Stimulated activated CD4-positive, alpha-beta T cell treated with anti-CD3 and anti-CD28 coated beads, Interleukin-2, amount 100 ng/mL, for 4 hours (primary cell): ENCODE measurements around the gene PHF24.

Experiments
- DNase-seq: peaks from one replicate; pipeline ENCODE4 v3.0.0-alpha.2; 2020; ENCODE audit warnings: low read depth

PHF24 gene

GRCh38 chr9:34983209-34983608 lies 25.1 kb downstream of the PHF24 start:
- DNase-seq = no peak

DNA sequence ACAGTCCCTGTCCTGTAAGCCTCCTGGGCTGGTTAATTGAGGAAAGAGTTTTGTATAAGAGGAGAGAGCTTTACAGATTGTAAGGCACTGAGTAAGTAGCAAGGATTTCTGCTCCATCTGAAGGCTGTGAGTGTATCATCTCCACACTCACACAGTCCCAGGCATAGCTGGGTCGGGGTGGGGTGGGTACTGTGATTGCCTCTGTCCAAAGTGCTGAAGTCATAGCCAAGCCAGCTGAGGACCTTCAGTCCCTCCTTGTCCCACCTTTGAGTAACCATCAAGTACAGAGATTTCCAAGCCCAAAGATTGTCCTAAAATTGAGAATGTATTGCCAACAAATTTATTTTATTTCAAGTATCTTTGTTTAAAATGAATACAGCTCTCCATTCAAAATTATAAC lies 26.0 kb downstream of the PHF24 start:
- DNase-seq = no peak

DNA sequence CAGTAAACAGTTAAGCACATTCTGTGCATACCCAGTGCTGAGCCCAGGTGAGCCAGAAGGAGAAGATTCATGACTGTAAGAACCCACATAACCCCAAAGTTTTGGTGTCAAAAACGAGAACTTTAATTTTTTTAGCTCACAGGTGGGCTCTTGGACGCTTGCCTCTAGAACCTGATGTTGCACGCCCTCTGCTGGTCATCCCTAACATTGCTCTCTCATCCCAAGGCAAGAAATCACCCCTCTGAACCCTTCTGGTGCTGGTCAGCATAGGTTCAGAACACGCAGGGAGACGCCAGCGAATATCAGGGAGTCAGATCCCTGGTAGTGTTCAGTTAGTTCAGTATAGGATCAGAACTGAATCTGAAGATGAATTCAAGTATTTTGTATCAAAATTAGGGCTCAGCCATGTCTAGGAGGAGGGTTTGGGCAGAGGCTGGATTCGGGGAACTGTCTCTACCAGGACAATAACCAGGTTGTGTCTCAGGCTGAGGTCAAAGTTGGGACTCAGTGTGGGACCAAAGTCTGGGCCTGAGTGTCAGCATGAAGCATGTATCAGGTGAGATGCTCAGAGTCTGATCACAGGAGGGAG lies 27.3 kb downstream of the PHF24 start:
- DNase-seq = peak; percentile 39

GRCh38 chr9:34986540-34987047 lies 28.5 kb downstream of the PHF24 start:
- peak; percentile 81 for DNase-seq

DNA sequence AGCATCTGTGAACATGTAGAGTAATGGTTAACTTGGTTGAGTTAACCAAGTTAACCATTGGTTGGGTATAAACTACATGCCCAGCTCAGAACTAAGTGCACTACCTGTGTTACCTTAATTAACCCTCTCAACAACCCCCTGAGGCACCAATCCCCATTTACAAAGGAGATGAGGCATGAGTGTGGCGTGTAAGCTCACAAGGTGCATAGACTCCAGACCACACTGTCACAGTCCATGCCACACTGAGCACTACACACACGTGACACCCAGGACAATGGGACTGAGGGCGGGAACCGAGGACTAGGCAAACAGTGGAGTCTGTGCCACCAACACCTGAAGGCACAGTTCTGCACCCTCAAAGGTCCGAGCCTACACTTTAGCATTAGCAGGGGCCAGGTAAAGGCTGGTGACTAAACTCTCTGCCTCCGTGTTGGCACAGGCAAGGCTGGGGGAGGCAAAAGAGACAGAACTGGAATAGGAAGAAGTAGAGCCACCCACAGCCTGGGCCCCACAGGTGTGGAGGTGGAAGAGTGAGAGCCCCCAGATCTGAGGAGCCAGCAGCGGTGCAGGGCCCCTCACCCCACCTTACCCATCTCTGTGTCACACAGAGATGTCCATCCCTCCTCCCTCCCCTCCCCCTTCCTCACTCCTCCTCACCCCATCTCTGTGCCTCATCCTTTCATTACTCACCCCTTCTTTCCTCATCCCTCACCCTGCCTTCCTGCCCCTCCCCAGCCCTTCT lies 29.2 kb downstream of the PHF24 start:
- peak; percentile 27 for DNase-seq

GRCh38 chr9:34988218-34989002 lies 30.3 kb downstream of the PHF24 start:
- peak; percentile 68 for DNase-seq

GRCh38 chr9:34989003-34989945 lies 31.2 kb downstream of the PHF24 start, which contains the start of gene DNAJB5:
TSS of gene DNAJB5 (plus strand) at chr9:34989745. CDS start at chr9:34990631, 886 bp downstream.
- peak; percentile 95 for DNase-seq

- peak; percentile 36 for DNase-seq
Measured at GRCh38 chr9:34989946-34990635, 32.0 kb downstream of the PHF24 start.

DNA sequence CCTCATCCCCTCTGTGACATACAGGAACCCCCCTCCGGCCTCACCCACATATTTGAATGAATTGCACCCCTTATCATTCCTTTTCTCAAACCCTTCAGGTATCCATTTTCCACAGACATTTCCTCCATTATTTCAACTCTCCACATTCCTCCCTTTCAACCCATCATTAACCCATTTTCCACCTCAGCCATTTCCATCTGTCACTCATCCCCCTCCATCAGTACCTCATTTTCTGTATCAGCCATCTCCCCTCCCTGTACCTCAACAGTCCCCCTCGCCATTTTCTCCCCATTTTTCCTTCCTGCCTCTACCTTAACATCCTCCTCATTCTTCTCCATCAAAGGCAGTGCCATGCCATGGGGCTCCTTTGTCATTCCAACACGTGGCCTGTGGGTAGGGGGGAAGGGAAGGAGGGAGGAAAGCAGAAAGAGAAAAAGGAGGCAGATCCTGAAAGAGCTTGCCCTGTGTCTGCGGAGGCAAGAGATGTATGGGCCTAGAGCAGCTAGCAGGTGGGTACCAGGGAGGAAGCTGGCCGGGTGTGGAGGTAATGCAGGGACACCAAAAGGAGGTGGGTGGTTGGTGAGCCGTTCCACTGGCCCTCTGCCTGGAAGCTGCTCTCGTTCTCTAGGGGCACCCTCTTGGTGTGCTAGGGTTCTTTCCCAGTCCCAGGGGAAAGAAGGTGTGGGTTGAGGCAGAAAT lies 33.0 kb downstream of the PHF24 start:
- no peak for DNase-seq

DNA sequence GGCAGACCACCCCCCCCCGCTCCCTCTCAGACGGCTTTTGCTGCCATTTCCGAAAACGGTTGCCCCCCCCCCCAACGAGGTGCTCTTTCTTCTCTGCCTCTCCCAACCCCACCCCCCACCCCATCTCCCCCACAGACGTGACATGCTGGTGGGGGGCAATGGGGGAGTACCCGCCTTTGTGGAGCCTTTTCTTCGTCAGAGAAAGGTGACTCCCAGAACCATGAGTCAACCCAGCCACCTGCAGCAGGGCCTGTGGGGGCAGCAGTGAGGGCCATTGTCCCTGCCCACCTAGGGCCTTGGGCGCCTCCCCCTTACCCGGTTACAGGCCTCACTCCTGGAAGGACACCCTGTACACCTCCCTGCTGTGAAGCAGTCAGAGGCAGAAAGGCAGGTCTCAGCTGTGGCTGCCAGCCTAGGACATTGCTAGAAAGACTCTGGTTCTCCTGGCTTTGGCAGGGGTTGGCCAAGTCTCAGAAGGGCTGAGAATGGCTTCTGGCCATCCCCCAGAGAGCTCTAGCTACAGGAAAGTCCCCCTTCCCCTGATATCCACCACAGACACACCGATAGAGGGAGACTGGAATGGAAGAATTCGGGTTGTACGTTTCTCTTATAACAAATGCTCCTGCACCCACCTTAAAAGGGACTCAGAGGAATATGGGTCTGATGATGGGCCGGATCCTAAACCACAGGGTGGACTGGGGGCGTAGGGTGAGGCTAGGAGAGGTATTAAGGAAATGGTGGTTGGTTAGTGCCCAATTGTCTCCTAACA lies 33.7 kb downstream of the PHF24 start:
- DNase-seq = no peak

DNA sequence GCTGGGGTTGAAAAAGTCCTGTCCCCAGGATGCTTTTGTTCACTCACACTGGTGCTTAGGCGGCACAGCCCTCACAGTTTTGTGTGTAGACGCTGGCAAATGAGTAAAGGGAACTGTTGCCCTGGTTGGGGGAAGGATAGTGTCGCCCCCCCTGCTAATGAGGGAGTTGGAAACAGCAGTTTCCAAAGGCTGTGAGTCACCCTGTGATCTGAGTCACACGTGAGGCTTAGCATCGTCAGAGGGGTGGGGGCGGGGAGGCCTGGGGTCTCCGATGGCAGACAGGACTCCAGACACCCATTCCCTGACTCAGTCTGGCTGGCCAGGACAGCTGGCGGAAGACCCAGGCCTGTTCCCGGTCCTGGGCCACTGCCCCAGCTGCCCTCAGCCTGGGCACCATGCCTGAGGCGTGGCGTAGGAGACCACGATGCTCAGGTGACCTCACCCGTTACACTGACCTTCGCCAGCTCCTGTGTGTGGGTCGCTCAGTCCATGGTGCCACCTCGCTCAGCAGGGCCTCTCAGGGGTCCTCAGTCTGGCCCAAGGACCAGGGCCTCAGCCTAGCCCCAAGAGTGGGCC lies 34.4 kb downstream of the PHF24 start:
- DNase-seq = peak; percentile 78

- DNase-seq = no peak
Measured at GRCh38 chr9:34993502-34994259, 35.6 kb downstream of the PHF24 start.

DNA sequence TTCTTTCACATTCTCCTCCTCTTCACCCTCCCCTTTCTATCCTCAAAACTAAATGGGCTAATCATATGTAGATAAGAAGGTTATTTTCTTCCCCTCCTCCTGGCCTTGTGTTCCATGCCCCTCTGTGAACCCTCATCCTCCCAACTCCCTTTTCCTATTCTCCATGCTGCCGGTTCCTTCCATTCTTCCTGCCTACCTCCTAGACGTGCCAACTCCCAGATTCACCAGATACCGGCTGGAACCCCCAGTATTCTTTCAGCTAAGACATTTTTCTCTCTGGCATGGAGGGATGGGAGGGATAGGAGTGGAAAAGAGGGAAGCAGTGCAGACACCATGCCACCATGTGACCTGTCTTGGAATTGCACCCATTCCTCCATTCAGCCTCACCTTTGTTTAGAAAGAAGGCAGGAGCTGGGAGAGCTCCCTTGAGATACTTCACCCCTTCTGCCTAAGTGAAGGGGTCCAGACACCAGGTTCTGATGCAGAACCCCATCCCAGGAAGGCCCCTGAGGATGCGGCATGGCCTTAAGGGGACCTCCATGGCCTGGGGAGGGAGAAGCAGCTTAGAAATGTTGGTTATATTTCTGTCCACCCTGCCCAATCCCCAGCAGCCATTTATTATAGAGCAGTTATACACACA lies 36.3 kb downstream of the PHF24 start:
- DNase-seq = no peak

DNA sequence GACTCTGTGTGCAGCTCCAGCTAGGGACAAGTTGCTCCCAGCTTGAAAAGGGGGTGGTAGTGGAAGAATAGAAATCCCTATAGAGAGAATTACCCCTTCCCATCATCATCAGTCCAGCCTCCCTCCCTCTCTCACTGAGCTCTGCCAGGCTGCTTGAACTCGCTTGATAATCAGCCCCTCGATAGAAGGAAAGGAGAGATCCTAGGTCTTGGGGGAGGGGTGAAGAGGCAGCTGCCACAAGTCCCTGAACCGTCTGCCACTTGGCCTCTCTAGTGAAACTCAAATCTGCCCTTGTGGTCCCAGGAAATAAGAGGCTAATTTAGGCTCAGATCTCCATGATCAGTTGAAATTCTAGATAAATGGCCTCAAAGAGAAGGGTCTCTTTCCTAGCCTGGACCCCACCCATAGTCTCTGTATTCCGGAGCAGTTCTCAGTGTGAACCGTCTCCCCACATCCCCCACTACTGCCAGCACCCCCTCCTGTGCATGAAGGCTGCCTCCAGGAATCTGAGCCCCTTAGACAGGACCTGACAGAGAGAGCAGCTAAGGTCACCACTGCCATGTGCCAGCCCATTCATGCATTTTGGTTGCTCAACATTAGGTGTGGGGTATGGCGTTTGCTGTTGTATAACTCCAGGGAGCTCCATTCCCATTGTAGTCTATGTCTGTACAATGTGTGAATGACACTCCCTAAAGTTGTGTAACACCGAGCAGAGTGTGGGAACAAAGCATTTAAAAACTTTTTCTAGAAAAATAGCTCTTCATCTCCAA lies 37.0 kb downstream of the PHF24 start:
- no peak for DNase-seq

GRCh38 chr9:34995670-34996060 lies 37.6 kb downstream of the PHF24 start:
- DNase-seq = no peak

- DNase-seq = no peak
Measured at GRCh38 chr9:34996181-34996904, 38.3 kb downstream of the PHF24 start.

- no peak for DNase-seq
Measured at GRCh38 chr9:34996905-34997279, 38.8 kb downstream of the PHF24 start.
